Thyroid gland (tissue), 4 donors: ENCODE measurements around the gene DNAJB9.

Experiments
- CTCF ChIP-seq, 6 experiments: fragments of 200-600 bp in 3 of 6; fragments of 450-650 bp in 3 of 6; sonication (generic) in 3 of 6; IDR thresholded peaks; one replicate each; pipeline ENCODE4 v1.5.1; 2016 to 2019; ENCODE audit warnings: antibody characterized with exemption in 6 of 6, mild to moderate bottlenecking in 2 of 6, inconsistent platforms in 1 of 6, moderate library complexity in 1 of 6
- POLR2A ChIP-seq, 2 donors: fragments of 450-650 bp; IDR thresholded peaks; one replicate each; pipeline ENCODE4 v1.6.1; 2017; ENCODE audit warnings: antibody characterized with exemption in 2 of 2, mild to moderate bottlenecking in 2 of 2, moderate library complexity in 1 of 2

- no peak for TF ChIP-seq CTCF (IDR thresholded peaks at IDR 0.05)
- TF ChIP-seq POLR2A (IDR thresholded peaks at IDR 0.05): no peak
These were observed 10.6 kb downstream of the DNAJB9 start for GRCh38 chr7:108580298-108580697.
